ENCODE measurements around the gene DPEP1. TPM values are rescaled to one million over a fixed set of nuclear protein-coding genes. Genes with fewer than 3 reads are reported as not detected.

Gene DPEP1
- total RNA-seq, 1 experiment from 2014 or later, result 8.1 TPM

GRCh38 chr16:89583197-89583894 lies 30.1 kb upstream of the DPEP1 start:
- Histone ChIP-seq H3K4me3 (ENCODE audit: low read depth, low read length) (no peak overlapping the region), H3K4me1 (no peaks in the 10 kb centered on the region), H3K36me3 (ENCODE audit: control insufficient read depth, insufficient read depth, low read length) (peaks cover 7% of the 10 kb centered on the region), H3K27me3 (replicated peaks; ENCODE audit: control insufficient read depth, insufficient read depth, low read length) (no peaks in the 10 kb centered on the region), H3K9me3 (peaks cover 13% of the 10 kb centered on the region)
- ChIA-PET CTCF (no interaction called here), POLR2A (no interaction called here)
- no TSS peak for BruUV-seq (replicated peaks)
- TF ChIP-seq, protein P1, sequence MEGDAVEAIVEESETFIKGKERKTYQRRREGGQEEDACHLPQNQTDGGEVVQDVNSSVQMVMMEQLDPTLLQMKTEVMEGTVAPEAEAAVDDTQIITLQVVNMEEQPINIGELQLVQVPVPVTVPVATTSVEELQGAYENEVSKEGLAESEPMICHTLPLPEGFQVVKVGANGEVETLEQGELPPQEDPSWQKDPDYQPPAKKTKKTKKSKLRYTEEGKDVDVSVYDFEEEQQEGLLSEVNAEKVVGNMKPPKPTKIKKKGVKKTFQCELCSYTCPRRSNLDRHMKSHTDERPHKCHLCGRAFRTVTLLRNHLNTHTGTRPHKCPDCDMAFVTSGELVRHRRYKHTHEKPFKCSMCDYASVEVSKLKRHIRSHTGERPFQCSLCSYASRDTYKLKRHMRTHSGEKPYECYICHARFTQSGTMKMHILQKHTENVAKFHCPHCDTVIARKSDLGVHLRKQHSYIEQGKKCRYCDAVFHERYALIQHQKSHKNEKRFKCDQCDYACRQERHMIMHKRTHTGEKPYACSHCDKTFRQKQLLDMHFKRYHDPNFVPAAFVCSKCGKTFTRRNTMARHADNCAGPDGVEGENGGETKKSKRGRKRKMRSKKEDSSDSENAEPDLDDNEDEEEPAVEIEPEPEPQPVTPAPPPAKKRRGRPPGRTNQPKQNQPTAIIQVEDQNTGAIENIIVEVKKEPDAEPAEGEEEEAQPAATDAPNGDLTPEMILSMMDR (IDR thresholded peaks at IDR 0.05; ENCODE audit: insufficient read depth in 1 of 2, low read depth in 1 of 2, low read length in 1 of 2, severe bottlenecking in 1 of 2, unreplicated experiment in 1 of 2), result no peak
- Mint-ChIP-seq H3K27me3 (ENCODE audit: insufficient read depth, unreplicated experiment) (no peaks in the 10 kb centered on the region), H3K36me3 (ENCODE audit: insufficient read depth, unreplicated experiment) (peaks cover 33% of the 10 kb centered on the region), H3K9me3 (ENCODE audit: unreplicated experiment) (no peaks in the 10 kb centered on the region), H3K4me3 (ENCODE audit: unreplicated experiment) (no peak overlapping the region), H3K4me1 (ENCODE audit: low read depth, unreplicated experiment) (no peaks in the 10 kb centered on the region), H3K27ac (ENCODE audit: unreplicated experiment) (no peak overlapping the region)
- intact Hi-C loops (cut with micrococcal nuclease; ENCODE audit: unreplicated experiment), result no loop called here
- DNase-seq, result no peak

- ChIA-PET POLR2A (interaction anchor here (0.6 kb wide), 1 partner anchor 24 kb away, joined by 3 read pairs; no protein-coding TSS in a partner anchor), CTCF (no interaction called here)
- BruUV-seq (replicated peaks), result no TSS peak
- peaks cover 21% of the 10 kb centered on the region for H3K9me3 ChIP-seq
- H3K4me3 ChIP-seq (ENCODE audit: low read depth, low read length), result no peak overlapping the region
- Mint-ChIP-seq H3K27ac (ENCODE audit: unreplicated experiment) (no peak overlapping the region), H3K9me3 (ENCODE audit: unreplicated experiment) (no peaks in the 10 kb centered on the region), H3K27me3 (ENCODE audit: insufficient read depth, unreplicated experiment) (no peaks in the 10 kb centered on the region), H3K4me3 (ENCODE audit: unreplicated experiment) (no peak overlapping the region), H3K36me3 (ENCODE audit: insufficient read depth, unreplicated experiment) (peaks cover 41% of the 10 kb centered on the region), H3K4me1 (ENCODE audit: low read depth, unreplicated experiment) (no peaks in the 10 kb centered on the region)
- no peak for DNase-seq
- H3K4me1 ChIP-seq, result no peaks in the 10 kb centered on the region
- no peaks in the 10 kb centered on the region for H3K27me3 ChIP-seq (replicated peaks; ENCODE audit: control insufficient read depth, insufficient read depth, low read length)
- TF ChIP-seq, protein P1 (IDR thresholded peaks at IDR 0.05; ENCODE audit: insufficient read depth in 1 of 2, low read depth in 1 of 2, low read length in 1 of 2, severe bottlenecking in 1 of 2, unreplicated experiment in 1 of 2), result no peak
- intact Hi-C loops (cut with micrococcal nuclease; ENCODE audit: unreplicated experiment), result no loop called here
- H3K36me3 ChIP-seq (ENCODE audit: control insufficient read depth, insufficient read depth, low read length), result peaks cover 6% of the 10 kb centered on the region
These were observed 29.4 kb upstream of the DPEP1 start for GRCh38 chr16:89583895-89584644.

GRCh38 chr16:89584768-89585549 lies 28.5 kb upstream of the DPEP1 start:
- DNase-seq, result no peak
- no peaks in the 10 kb centered on the region for H3K9me3 Mint-ChIP-seq (ENCODE audit: unreplicated experiment)
- H3K36me3 ChIP-seq (ENCODE audit: control insufficient read depth, insufficient read depth, low read length), result peaks cover 3% of the 10 kb centered on the region
- H3K4me1 Mint-ChIP-seq (ENCODE audit: low read depth, unreplicated experiment), result no peaks in the 10 kb centered on the region
- no peak overlapping the region for H3K4me3 ChIP-seq (ENCODE audit: low read depth, low read length)
- BruUV-seq (replicated peaks), result no TSS peak
- no peaks in the 10 kb centered on the region for H3K4me1 ChIP-seq
- ChIA-PET CTCF (no interaction called here), POLR2A (no interaction called here)
- H3K27me3 ChIP-seq (replicated peaks; ENCODE audit: control insufficient read depth, insufficient read depth, low read length), result no peaks in the 10 kb centered on the region
- no peaks in the 10 kb centered on the region for H3K27me3 Mint-ChIP-seq (ENCODE audit: insufficient read depth, unreplicated experiment)
- intact Hi-C loops (cut with micrococcal nuclease; ENCODE audit: unreplicated experiment), result no loop called here
- H3K4me3 Mint-ChIP-seq (ENCODE audit: unreplicated experiment), result no peak overlapping the region
- peaks cover 50% of the 10 kb centered on the region for H3K36me3 Mint-ChIP-seq (ENCODE audit: insufficient read depth, unreplicated experiment)
- H3K9me3 ChIP-seq, result peaks cover 22% of the 10 kb centered on the region
- H3K27ac Mint-ChIP-seq (ENCODE audit: unreplicated experiment), result peak overlapping the region; percentile 71
- TF ChIP-seq, protein P1 (IDR thresholded peaks at IDR 0.05; ENCODE audit: insufficient read depth in 1 of 2, low read depth in 1 of 2, low read length in 1 of 2, severe bottlenecking in 1 of 2, unreplicated experiment in 1 of 2), result no peak

Measured in Caco-2 (cell line).